ENCODE data around the gene SLC2A4RG.

DNA sequence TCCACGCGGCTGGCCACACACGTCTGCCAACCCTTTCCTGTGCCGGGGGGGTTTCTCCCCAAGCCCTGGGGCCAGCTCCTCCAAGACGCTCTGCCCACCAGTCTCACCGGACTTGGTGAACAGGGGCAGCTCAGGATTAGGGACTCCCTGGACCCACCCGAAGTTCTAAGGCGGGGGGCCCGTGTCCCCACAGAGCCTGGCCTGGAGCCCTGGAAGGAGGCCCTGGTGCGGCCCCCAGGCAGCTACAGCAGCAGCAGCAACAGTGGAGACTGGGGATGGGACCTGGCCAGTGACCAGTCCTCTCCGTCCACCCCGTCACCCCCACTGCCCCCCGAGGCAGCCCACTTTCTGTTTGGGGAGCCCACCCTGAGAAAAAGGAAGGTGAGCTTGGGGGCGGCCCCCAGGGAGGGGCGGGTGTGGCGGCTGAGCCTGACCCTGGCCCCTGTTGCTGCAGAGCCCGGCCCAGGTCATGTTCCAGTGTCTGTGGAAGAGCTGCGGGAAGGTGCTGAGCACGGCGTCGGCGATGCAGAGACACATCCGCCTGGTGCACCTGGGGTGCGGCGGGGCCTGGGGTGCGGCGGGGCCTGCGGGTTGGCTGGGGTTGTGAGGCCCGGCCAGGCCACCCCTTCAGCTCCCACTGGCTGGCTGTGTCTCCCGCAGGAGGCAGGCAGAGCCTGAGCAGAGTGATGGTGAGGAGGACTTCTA lies 2.3 kb downstream of the SLC2A4RG start:
- TF ChIP-seq POLR2A (IDR thresholded peaks at IDR 0.05; ENCODE audit: low read length) = no peak
- no peak for TF ChIP-seq GATA1 (IDR thresholded peaks at IDR 0.05; ENCODE audit: low read depth, low read length)

Measured in erythroblast (primary cell).